Liver (tissue), 9 donors: ENCODE results near the gene AP4B1. TPM values are rescaled to one million over a fixed set of nuclear protein-coding genes. Genes with fewer than 3 reads are reported as not detected.

Source experiments
- DNase-seq: peaks from one replicate; pipeline ENCODE4 v3.0.0-alpha.2; 2017; ENCODE audit warnings: low spot score
- H3K27ac ChIP-seq, 2 donors: one replicate each; pipeline ENCODE4 v1.7.0; 2013; ENCODE audit warnings: inconsistent platforms in 2 of 2, low read length in 2 of 2, control low read depth in 1 of 2, low read depth in 1 of 2, mild to moderate bottlenecking in 1 of 2
- H3K27me3 ChIP-seq, 4 donors: one replicate each; pipeline versions ENCODE4 v1.6.1 to v1.7.0; 2013; ENCODE audit warnings: low read length in 3 of 4, inconsistent platforms in 1 of 4, mild to moderate bottlenecking in 1 of 4, moderate library complexity in 1 of 4; ENCODE audit not compliant: control insufficient read depth in 4 of 4, insufficient read depth in 4 of 4
- H3K36me3 ChIP-seq, 4 donors: one replicate each; pipeline versions ENCODE4 v1.6.1 to v1.7.0; 2013; ENCODE audit warnings: low read length in 3 of 4, mild to moderate bottlenecking in 3 of 4, low read depth in 1 of 4, moderate library complexity in 1 of 4; ENCODE audit not compliant: control insufficient read depth in 4 of 4, insufficient read depth in 3 of 4
- H3K4me1 ChIP-seq, 4 donors: one replicate each; pipeline versions ENCODE4 v1.6.1 to v1.7.0; 2013; ENCODE audit warnings: low read length in 3 of 4, mild to moderate bottlenecking in 3 of 4, moderate library complexity in 1 of 4; ENCODE audit not compliant: control insufficient read depth in 4 of 4, insufficient read depth in 4 of 4
- H3K4me3 ChIP-seq, 3 donors: one replicate each; pipeline versions ENCODE4 v1.6.1 to v1.7.0; 2013; ENCODE audit warnings: low read length in 3 of 3, control low read depth in 1 of 3, low read depth in 1 of 3, mild to moderate bottlenecking in 1 of 3
- H3K9ac ChIP-seq, 2 donors: one replicate each; pipeline ENCODE4 v1.7.0; 2013; ENCODE audit warnings: low read length in 2 of 2, mild to moderate bottlenecking in 2 of 2, moderate library complexity in 2 of 2, control low read depth in 1 of 2, low read depth in 1 of 2
- H3K9me3 ChIP-seq, 4 donors: one replicate each; pipeline versions ENCODE4 v1.6.1 to v1.7.0; 2013; ENCODE audit warnings: low read length in 3 of 4; ENCODE audit not compliant: control insufficient read depth in 4 of 4
- ATF3 ChIP-seq: IDR thresholded peaks from 2 replicates; pipeline ENCODE4 v1.6.1; 2016; ENCODE audit warnings: antibody characterized with exemption
- CTCF ChIP-seq: fragments of 150-350 bp; IDR thresholded peaks from 2 replicates; pipeline ENCODE4 v1.5.1; 2017; ENCODE audit warnings: improper control_type of control experiment, low read depth, low read length; ENCODE audit not compliant: missing input control
- FOXA1 ChIP-seq: IDR thresholded peaks from 2 replicates; pipeline ENCODE4 v1.6.1; 2016; ENCODE audit warnings: antibody characterized with exemption
- FOXA2 ChIP-seq: IDR thresholded peaks from 2 replicates; pipeline ENCODE4 v1.6.1; 2016; ENCODE audit warnings: antibody characterized with exemption
- HNF4A ChIP-seq, 2 donors: conservative IDR thresholded peaks; 2 replicates each; pipeline ENCODE4 v1.6.1; 2016; ENCODE audit warnings: antibody characterized with exemption in 2 of 2, mild to moderate bottlenecking in 2 of 2
- HNF4G ChIP-seq: IDR thresholded peaks from 2 replicates; pipeline ENCODE4 v1.6.1; 2016; ENCODE audit warnings: antibody characterized with exemption
- JUND ChIP-seq, 2 donors: IDR thresholded peaks; 2 replicates each; pipeline ENCODE4 v1.6.1; 2016; ENCODE audit warnings: antibody characterized with exemption in 2 of 2
- NR2F2 ChIP-seq: IDR thresholded peaks from 2 replicates; pipeline ENCODE4 v1.6.1; 2016; ENCODE audit warnings: antibody characterized with exemption
- RAD21 ChIP-seq, 2 donors: IDR thresholded peaks; 2 replicates each; pipeline ENCODE4 v1.6.1; 2016; ENCODE audit warnings: antibody characterized with exemption in 2 of 2, mild to moderate bottlenecking in 2 of 2
- RXRA ChIP-seq, 2 donors: IDR thresholded peaks; 2 replicates each; pipeline ENCODE4 v1.6.1; 2017 to 2018; ENCODE audit warnings: antibody characterized with exemption in 2 of 2, mild to moderate bottlenecking in 1 of 2
- SP1 ChIP-seq: IDR thresholded peaks from 2 replicates; pipeline ENCODE4 v1.6.1; 2018; ENCODE audit warnings: antibody characterized with exemption, mild to moderate bottlenecking
- TAF1 ChIP-seq: conservative IDR thresholded peaks from 2 replicates; pipeline ENCODE4 v1.6.1; 2016; ENCODE audit warnings: antibody characterized with exemption, mild to moderate bottlenecking
- YY1 ChIP-seq: IDR thresholded peaks from 2 replicates; pipeline ENCODE4 v1.6.1; 2016; ENCODE audit warnings: antibody characterized with exemption, mild to moderate bottlenecking
- ZBTB33 ChIP-seq: IDR thresholded peaks from 2 replicates; pipeline ENCODE4 v1.6.1; 2016; ENCODE audit warnings: antibody characterized with exemption
- WGBS: extraction: QIAGEN DNeasy Blood & Tissue Kit; methylation state at CpG from one replicate; pipeline ENCODE4 v1.1.7; 2013; 5-methylcytosine and 5-hydroxymethylcytosine counted together
- polyA plus RNA-seq, 2 donors: library from polyadenylated mRNA; stranded (reverse) in 1 of 2; unstranded in 1 of 2; fragments of 200-250 nt in 1 of 2; fragments of >200 nt in 1 of 2; fragmentation: Nextera tagmentation in 1 of 2; extraction: Ambion mirVana in 1 of 2; gene quantifications; one replicate each; pipeline versions ENCODE4 v1.2.1 to v1.2.3, GENCODE V29; 2013 to 2015
- total RNA-seq, 2 donors: library from RNA; depleted of rRNA; stranded (reverse); fragments of >200 nt; gene quantifications; one replicate each; pipeline ENCODE4 v1.2.3, GENCODE V29; 2014
- TF ChIP-seq, protein P1 (sequence below): IDR thresholded peaks from 2 replicates; pipeline ENCODE4 v1.6.1; 2016; ENCODE audit warnings: antibody characterized with exemption, mild to moderate bottlenecking
- TF ChIP-seq, protein P2 (sequence below): IDR thresholded peaks from 2 replicates; pipeline ENCODE4 v1.6.1; 2016; ENCODE audit warnings: antibody characterized with exemption
- donor health status: healthy.
- donor health status: healthy.
- donor health status: healthy.
- donor health status: healthy.
- donor health status: healthy.

Gene AP4B1
- total and polyA plus RNA-seq, 4 donors, result 4.3 to 10.6 (median 7.0) TPM

- Histone ChIP-seq H3K36me3 (peaks cover 0 to 9% (median 4%) of the 10 kb centered on the region in 4 donors), H3K4me1 (peaks cover 8 to 26% (median 20%) of the 10 kb centered on the region in 4 donors), H3K27me3 (no peaks in the 10 kb centered on the region), H3K9ac (no peak overlapping the region), H3K9me3 (no peaks in the 10 kb centered on the region), H3K4me3 (no peak overlapping the region), H3K27ac (no peak overlapping the region)
- TF ChIP-seq RXRA (IDR thresholded peaks at IDR 0.05), result no peak
- no peak for TF ChIP-seq HNF4A (conservative IDR thresholded peaks at IDR 0.05)
- no peak for TF ChIP-seq ZBTB33
- no peak for TF ChIP-seq SP1
- TF ChIP-seq CTCF, result no peak
- TF ChIP-seq FOXA2, result no peak
- no peak for TF ChIP-seq FOXA1
- TF ChIP-seq NR2F2, result no peak
- no peak for TF ChIP-seq ATF3
- TF ChIP-seq JUND (IDR thresholded peaks at IDR 0.05), result no peak
- TF ChIP-seq TAF1, result no peak
- no peak for TF ChIP-seq YY1
- TF ChIP-seq RAD21 (IDR thresholded peaks at IDR 0.05), result no peak
- TF ChIP-seq, protein P1, sequence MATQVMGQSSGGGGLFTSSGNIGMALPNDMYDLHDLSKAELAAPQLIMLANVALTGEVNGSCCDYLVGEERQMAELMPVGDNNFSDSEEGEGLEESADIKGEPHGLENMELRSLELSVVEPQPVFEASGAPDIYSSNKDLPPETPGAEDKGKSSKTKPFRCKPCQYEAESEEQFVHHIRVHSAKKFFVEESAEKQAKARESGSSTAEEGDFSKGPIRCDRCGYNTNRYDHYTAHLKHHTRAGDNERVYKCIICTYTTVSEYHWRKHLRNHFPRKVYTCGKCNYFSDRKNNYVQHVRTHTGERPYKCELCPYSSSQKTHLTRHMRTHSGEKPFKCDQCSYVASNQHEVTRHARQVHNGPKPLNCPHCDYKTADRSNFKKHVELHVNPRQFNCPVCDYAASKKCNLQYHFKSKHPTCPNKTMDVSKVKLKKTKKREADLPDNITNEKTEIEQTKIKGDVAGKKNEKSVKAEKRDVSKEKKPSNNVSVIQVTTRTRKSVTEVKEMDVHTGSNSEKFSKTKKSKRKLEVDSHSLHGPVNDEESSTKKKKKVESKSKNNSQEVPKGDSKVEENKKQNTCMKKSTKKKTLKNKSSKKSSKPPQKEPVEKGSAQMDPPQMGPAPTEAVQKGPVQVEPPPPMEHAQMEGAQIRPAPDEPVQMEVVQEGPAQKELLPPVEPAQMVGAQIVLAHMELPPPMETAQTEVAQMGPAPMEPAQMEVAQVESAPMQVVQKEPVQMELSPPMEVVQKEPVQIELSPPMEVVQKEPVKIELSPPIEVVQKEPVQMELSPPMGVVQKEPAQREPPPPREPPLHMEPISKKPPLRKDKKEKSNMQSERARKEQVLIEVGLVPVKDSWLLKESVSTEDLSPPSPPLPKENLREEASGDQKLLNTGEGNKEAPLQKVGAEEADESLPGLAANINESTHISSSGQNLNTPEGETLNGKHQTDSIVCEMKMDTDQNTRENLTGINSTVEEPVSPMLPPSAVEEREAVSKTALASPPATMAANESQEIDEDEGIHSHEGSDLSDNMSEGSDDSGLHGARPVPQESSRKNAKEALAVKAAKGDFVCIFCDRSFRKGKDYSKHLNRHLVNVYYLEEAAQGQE, result no peak
- no peak for TF ChIP-seq HNF4G
- TF ChIP-seq, protein P2, sequence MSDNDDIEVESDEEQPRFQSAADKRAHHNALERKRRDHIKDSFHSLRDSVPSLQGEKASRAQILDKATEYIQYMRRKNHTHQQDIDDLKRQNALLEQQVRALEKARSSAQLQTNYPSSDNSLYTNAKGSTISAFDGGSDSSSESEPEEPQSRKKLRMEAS, result no peak
- WGBS, result 74% methylated on average over 5 of the region's 5 CpGs
- no peak for DNase-seq
Measured at GRCh38 chr1:113938192-113938591, 33.6 kb upstream of the AP4B1 start.

GRCh38 chr1:113937146-113937545 lies 32.5 kb upstream of the AP4B1 start:
- H3K27me3 ChIP-seq, result no peaks in the 10 kb centered on the region
- H3K9ac ChIP-seq, result no peak overlapping the region
- peaks cover 0 to 9% (median 2%) of the 10 kb centered on the region in 4 donors for H3K36me3 ChIP-seq
- H3K4me3 ChIP-seq, result no peak overlapping the region
- 84% methylated on average over 1 of the region's 1 CpG for WGBS
- H3K4me1 ChIP-seq, result peaks cover 9 to 35% (median 29%) of the 10 kb centered on the region in 4 donors
- no peak for DNase-seq
- H3K27ac ChIP-seq, result no peak overlapping the region
- H3K9me3 ChIP-seq, result no peaks in the 10 kb centered on the region
- TF ChIP-seq SP1, result no peak
- no peak for TF ChIP-seq RAD21 (IDR thresholded peaks at IDR 0.05)
- no peak for TF ChIP-seq ZBTB33
- TF ChIP-seq CTCF, result no peak
- no peak for TF ChIP-seq TAF1
- no peak for TF ChIP-seq RXRA (IDR thresholded peaks at IDR 0.05)
- TF ChIP-seq, protein P2, result no peak
